ENCODE results near the gene SKOR1.

SKOR1 gene, protein sequence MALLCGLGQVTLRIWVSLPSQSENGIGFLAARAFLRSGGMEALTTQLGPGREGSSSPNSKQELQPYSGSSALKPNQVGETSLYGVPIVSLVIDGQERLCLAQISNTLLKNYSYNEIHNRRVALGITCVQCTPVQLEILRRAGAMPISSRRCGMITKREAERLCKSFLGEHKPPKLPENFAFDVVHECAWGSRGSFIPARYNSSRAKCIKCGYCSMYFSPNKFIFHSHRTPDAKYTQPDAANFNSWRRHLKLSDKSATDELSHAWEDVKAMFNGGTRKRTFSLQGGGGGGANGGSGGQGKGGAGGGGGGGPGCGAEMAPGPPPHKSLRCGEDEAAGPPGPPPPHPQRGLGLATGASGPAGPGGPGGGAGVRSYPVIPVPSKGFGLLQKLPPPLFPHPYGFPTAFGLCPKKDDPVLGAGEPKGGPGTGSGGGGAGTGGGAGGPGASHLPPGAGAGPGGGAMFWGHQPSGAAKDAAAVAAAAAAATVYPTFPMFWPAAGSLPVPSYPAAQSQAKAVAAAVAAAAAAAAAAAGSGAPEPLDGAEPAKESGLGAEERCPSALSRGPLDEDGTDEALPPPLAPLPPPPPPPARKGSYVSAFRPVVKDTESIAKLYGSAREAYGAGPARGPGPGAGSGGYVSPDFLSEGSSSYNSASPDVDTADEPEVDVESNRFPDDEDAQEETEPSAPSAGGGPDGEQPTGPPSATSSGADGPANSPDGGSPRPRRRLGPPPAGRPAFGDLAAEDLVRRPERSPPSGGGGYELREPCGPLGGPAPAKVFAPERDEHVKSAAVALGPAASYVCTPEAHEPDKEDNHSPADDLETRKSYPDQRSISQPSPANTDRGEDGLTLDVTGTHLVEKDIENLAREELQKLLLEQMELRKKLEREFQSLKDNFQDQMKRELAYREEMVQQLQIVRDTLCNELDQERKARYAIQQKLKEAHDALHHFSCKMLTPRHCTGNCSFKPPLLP

DNA sequence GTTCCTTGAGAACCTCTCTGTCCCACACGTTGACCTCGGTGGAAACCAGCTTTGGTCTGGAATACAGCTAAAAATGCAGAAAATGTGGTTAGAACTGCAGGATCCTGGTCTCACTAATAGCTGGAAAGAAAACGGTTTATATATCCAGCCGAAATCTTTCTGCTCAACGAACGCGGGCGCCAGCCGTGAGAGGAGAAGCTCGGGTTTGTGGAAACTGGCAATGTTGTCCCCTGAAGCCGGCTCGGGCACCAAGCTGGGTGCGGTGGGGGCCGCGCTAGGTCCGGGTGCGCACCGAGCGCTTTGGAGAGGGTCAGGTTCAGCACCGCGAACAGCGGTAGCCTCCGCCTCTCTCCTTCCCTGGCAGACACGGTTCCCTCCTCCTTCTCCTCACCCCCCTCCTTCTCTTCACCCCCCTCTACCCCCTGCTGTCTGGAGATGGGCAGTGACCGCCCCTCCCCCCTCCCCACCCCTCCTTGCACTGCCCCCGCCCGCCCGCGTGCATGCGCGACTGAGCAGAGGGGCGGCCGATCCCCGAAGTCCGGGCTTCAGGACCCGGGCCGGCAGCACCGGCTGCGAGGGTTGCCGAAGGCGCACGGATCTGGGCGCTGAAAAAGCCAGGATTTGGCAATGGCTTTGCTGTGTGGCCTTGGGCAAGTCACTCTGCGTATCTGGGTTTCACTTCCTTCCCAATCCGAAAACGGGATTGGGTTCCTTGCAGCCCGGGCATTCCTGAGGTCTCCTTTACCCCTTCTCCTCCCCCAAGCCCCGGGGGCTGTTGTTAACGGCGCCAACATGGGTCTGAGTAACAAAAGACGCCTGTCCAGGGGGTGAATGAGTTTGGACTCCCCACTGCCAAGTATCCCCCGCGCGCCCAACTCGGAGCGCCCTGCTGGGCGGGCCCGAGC is at the start of gene SKOR1:
Gene SKOR1 (plus strand): TSS at position 534 of the 905 bp plus-strand sequence. CDS start 94 bp downstream, at position 628.
- no peak for DNase-seq

GRCh38 chr15:67775998-67776397 is 49.3 kb upstream of the SKOR1 start:
- DNase-seq, result no peak

- no peak for DNase-seq
These were observed 48.7 kb upstream of the SKOR1 start for GRCh38 chr15:67776600-67776999.

DNA sequence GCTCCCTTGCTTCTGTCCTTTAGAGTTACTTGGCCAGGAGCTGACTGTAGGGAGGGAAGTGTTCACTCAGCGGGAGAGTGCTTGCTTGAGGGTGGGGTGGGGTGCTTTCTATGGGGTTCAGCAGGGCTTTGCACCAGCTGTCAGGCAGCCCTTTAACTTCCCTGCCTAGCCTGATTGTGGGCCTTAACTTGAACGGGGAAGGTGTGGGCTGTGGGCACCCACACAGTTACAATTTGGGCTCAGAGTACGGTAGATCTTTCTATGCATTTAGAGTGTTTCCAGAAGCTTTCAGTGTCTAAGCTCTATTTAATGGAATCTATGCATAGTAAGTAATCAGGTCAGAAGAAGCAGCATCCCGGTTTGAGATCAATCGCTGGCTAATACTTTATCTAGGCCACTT is 48.2 kb upstream of the SKOR1 start:
- no peak for DNase-seq

GRCh38 chr15:67777773-67778172 is 47.5 kb upstream of the SKOR1 start:
- no peak for DNase-seq

DNA sequence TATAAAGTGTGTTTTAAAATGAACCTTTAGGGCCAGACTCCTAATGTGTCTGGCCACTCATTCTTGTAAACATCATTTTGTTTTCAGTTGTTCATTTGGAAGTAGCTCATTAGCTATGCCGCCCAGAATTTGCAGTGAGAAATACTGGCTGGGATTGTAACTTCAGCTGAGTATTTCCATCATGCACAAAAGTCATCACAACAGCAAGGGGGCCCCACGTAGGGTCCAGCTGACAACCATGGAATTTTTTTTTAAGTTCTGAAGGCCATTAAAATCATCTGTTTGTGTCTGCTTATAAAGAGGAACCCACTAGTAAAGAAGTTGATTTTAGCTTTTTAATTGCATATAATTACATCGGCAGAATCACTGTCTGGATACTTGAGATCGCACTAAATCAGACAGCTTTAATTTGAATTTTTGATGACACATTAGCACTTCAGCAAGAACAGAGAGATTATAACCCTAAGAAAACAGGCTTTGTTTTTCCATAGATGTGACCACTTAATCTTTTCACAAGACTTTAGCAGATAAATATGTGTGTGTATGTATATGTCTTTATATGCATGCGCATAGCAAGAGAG is 46.3 kb upstream of the SKOR1 start:
- DNase-seq, result no peak

- peak; percentile 14 for DNase-seq
These were observed 45.7 kb upstream of the SKOR1 start for GRCh38 chr15:67779549-67780111.

- no peak for DNase-seq
These were observed 44.2 kb upstream of the SKOR1 start for GRCh38 chr15:67781061-67781460.

- no peak for DNase-seq
These were observed 43.2 kb upstream of the SKOR1 start for GRCh38 chr15:67781907-67782690.

GRCh38 chr15:67782691-67782991 is 42.7 kb upstream of the SKOR1 start:
- DNase-seq, result no peak

DNA sequence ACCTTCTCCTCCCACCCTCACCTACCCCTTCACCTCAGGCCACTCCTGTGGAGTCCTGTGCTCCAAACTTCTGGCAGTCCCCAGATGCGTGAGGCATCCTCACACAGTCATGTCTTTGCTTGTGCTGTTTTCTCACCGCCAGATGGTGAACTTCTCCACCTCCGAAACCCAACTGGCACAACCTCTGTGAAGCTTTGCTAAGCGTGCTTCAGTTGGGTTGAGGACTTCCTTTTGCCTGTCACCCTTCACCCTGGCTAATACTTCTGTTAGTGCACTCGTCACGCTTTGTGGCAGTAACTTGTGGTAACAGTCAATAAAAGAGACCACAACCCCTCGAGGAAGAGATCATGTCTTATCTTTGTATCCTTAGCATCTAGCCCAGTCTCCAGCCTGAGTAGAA is 42.0 kb upstream of the SKOR1 start:
- DNase-seq, result peak; percentile 33

DNA sequence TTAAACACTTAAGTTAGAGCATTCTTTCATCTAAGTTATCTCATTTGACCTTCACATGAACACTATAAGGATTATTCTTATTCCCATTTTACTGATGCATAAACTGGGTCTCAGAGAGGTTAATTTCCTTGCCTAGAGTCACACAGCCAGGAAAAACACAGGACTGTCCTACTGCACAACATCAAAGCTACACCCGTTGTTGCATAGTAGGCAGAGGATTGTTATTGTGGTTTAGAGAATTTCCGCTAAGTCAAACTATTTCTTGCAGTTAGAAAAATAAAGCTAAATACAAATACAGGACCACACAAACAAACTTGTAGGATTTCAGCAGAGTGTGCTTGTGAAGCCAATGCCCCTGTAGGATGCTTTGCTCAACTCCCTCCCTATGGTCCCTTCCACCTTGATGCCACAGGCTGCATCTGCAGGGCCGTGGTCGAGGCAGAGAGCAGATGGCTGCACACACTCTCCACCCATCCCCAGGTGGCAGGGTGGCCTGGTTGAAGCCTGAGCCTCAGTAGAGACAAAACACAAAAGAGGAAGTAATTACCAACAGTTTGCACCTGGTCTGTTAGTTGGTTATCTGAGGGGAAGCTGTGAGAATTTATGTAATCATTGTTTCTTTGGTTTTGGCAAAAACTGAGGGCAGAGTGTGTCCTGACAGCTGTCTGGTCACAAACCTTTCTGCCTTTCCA is 41.1 kb upstream of the SKOR1 start:
- DNase-seq, result peak; percentile 20

- DNase-seq, result no peak
These were observed 40.4 kb upstream of the SKOR1 start for GRCh38 chr15:67784856-67785430.

DNA sequence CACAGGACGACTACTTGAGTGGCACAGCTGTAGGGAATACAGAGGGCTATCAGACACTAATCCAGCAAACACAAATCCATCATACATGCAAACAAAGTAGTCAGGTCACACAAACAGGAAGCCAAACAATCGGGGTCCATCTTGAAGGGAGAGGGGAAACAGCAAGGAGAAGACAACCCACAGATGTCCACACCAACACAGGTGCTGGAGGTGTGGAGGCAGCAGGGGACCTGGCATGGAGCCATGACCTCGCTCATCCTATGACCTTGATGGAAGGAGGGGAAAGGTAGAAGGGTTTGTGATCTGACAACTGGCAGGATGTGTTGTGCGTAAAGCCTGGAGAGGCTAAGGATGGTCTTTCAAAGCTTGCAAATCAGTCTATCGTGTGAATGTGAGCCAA is 39.9 kb upstream of the SKOR1 start:
- DNase-seq, result no peak

- DNase-seq, result no peak
These were observed 38.7 kb upstream of the SKOR1 start for GRCh38 chr15:67786646-67787045.

GRCh38 chr15:67788986-67789385 is 36.3 kb upstream of the SKOR1 start:
- DNase-seq, result no peak

GRCh38 chr15:67790610-67791319 is 34.5 kb upstream of the SKOR1 start:
- DNase-seq, result no peak

GRCh38 chr15:67792250-67792942 is 32.9 kb upstream of the SKOR1 start:
- no peak for DNase-seq
